AG10803 (cell line): Measurements from ENCODE around the gene PTPN4.

ENCODE experiments used
- DNase-seq: peaks from one replicate; pipeline ENCODE4 v3.0.0; 2010; ENCODE audit warnings: low read depth
- H3K4me3 ChIP-seq: 2 replicates; pipeline ENCODE4 v1.5.1; 2011; ENCODE audit warnings: mild to moderate bottlenecking, low read length, control low read depth
- TF ChIP-seq, protein P1 (sequence below): conservative IDR thresholded peaks from 2 replicates; pipeline ENCODE4 v1.5.1; 2011; ENCODE audit warnings: mild to moderate bottlenecking, low read length, control low read depth, inconsistent platforms

The PTPN4 gene

DNA sequence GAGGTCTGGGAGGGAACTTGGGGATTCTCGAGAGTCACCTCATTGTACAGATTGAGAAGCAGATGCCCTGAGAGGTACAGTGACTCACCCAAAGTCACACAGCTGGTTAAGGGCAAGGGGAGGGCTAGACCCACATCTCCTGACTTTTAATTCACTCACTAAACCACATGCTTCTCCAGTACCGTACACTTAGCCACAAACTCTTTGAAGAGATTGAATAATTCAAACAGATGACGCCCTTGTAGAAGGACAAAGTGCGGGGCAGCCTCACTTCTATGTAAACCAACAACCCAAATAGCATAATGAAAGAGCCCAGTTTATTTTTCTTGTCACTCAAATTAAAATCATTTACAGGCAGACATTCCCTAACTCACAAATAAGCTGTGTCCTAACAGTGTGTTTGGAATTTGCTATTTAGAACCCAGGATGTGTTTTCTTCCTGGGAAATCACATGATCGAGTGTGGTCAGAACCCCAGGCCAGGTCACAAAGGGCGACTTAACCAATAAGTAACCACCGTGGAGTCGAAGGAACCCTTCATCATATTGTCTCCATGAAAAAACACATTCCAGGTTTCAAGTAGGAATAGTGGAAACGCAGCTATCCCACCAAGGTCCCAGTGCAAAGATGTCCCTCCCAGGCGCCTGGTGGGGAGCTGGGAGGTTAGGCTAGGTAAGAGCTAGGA, 35.8 kb upstream of the PTPN4 start:
- DNase-seq = no peak
- TF ChIP-seq, protein P1, sequence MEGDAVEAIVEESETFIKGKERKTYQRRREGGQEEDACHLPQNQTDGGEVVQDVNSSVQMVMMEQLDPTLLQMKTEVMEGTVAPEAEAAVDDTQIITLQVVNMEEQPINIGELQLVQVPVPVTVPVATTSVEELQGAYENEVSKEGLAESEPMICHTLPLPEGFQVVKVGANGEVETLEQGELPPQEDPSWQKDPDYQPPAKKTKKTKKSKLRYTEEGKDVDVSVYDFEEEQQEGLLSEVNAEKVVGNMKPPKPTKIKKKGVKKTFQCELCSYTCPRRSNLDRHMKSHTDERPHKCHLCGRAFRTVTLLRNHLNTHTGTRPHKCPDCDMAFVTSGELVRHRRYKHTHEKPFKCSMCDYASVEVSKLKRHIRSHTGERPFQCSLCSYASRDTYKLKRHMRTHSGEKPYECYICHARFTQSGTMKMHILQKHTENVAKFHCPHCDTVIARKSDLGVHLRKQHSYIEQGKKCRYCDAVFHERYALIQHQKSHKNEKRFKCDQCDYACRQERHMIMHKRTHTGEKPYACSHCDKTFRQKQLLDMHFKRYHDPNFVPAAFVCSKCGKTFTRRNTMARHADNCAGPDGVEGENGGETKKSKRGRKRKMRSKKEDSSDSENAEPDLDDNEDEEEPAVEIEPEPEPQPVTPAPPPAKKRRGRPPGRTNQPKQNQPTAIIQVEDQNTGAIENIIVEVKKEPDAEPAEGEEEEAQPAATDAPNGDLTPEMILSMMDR = no peak
- H3K4me3 ChIP-seq = no peak overlapping the region

DNA sequence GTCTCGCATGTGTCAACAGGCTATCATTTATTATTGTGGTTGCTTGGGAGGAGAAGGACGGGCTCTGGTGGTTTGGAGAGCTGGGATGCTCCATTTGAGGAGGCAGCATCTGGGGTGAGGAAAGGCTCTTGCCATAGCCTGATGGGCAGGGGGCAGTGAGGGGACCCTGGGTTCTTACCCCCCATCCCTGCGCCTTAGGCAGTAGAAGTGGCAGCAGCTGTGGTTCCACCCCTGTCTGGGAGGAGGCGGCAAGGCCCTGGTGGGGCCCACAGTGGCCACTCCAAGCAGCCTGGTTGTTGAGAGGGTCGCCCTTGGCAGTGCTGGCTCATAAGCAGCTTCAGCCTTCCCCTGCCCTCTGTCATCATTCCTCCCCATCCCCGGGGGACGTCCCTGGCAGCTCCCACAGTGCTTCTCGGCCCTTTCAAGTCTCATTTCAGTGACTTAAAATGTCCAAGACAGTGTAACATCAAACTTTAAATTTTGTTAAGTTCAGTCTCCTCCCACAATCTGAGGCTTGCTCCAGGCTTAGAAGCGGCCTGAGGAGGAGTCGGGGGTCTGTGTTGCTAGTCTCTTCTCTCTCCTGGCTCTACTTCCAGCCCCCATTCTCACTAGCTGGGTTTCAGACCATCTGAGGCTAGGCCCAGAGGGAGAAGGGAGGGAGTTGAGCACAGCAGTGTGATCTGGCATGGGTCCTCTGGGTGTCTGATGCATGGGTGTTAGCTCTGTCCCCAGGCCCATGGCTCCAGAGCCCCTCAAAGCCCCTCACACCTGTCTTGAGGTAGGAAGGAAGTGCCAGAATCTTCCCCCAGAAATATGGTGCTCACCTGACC, 34.9 kb upstream of the PTPN4 start:
- DNase-seq = no peak
- H3K4me3 ChIP-seq = no peak overlapping the region
- TF ChIP-seq, protein P1 = no peak

DNA sequence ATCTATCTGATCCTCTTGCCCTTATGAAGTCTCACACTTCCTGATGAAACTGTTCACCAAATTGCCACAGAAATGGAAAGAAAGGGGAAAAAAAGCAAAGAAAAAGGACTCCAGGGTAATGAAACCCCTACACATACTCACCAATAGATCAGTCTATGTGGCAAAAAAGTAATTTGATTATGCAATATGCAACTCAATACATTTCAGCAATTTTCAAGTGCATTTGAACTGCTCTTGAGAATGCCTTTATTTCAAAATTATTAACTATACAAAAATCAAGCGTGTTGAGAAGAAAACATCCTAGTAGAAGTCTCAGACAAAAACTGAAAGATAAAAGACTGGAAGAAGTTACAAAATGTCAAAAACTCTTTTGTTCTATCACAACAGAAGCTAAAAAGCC, 32.2 kb upstream of the PTPN4 start:
- TF ChIP-seq, protein P1 = no peak
- H3K4me3 ChIP-seq = no peak overlapping the region
- no peak for DNase-seq

DNA sequence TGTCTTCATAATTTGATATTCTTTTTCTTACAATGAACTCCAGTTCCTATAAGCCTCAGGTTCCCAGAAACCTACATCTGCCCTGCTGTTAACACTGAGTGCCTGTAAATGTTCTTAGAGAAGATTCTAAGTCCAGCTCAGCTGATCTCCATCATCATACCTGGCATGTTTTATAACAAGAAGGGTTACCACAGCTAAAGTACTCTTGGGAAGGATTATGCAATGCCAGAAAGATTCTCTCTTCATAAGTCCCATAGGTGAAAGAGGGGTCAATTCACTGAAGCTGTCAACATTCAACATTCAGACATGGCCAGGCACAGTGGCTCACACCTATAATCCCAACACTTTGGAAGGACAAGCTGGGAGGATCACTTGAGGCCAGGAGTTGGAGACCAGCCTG, 31.3 kb upstream of the PTPN4 start:
- H3K4me3 ChIP-seq = no peak overlapping the region
- DNase-seq = no peak
- TF ChIP-seq, protein P1 = no peak

DNA sequence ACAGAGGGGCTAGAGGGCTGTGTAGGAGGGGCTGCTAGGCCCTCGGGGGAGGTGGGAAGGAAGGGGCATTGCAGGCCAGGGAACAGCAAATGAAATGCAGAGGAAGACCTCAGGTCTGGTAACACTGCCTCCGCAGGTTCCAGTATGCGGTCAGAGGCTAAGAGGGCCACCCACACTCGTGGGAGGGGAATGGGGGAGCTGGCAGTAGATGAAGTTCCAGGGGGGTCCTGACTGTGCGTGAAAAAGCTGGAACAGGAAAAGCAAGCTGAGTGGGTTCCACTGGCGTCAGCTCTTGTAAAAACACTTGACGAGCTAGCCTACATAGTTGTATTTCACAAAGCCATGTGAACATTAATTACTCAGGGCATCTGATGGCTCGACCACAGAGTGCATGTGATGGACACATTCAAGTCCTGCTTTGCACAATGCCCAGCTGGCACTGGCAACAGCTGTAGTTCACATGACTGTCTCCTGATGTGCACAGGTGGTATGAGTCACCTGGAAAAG, 29.0 kb upstream of the PTPN4 start:
- TF ChIP-seq, protein P1 = no peak
- no peak for DNase-seq
- H3K4me3 ChIP-seq = no peak overlapping the region

DNA sequence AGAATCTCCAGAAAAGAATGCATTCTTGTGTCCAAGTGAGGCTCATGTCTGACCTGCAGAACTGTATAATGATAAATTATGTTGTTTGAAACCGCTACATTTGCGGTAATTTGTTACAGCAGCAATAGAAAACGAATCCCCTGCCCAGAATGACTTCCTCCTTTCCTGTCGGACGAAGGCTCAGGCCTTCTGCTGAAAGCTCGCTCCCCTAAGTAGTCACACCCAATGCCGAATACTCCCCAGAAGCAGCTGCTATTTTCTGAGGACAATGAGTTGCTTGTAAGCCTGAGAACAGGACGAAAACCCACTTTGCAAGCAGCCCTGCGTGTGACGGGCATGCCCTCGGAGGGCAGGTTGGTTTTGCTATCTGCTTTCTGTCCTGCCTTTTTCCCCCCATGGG, 27.7 kb upstream of the PTPN4 start:
- DNase-seq = no peak
- H3K4me3 ChIP-seq = no peak overlapping the region
- TF ChIP-seq, protein P1 = no peak

DNA sequence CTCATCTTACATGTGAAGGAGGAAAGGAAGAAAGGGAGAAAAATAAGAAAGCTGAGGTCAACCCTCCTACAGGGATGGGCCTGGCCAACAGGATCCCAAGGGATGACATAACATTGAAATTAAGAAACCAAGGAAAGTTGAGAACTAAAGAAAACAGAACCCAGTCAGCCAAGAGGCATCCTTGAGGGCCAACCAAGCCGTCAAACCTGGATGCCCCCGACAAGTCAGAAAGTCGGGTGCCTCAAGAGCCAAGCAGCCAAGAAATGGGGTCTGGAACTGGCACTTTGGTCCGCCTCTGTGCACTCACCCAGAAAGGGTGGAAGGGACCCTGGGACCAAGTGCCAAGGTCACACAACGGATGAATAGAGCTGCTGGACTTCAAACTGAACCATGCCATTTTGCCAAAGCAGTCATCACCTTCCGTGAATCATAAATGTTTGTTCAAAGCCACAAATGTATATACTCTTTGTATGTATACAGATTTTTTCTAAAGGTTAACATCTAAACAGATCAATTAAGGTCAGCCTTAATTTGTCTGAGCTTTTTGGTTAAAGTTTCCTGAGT, 27.0 kb upstream of the PTPN4 start:
- TF ChIP-seq, protein P1 = no peak
- no peak overlapping the region for H3K4me3 ChIP-seq
- DNase-seq = no peak
